HL-60/S4 (cell line): Measurements from ENCODE around the gene LANCL2.
"Not testable (repeated sequence)": the region's sequence is repeated elsewhere in the genome, so short reads cannot be mapped to it uniquely, and the experiment has no call there.

Source experiments
- in situ Hi-C: fragments of 300-500 bp; cut with MboI; formaldehyde crosslinking; loops from 2 replicates; pipeline ENCODE4 v1.14.3; 2022; ENCODE audit warnings: low sequenced_read_pairs

Gene LANCL2

GRCh38 chr7:55365205-55365674 is at the start of gene LANCL2:
LANCL2 (plus strand) TSS chr7:55365337; CDS start chr7:55366026, 689 bp downstream.
- in situ Hi-C loops: no loop called here

- in situ Hi-C loops: no loop called here
Observed at GRCh38 chr7:55325371-55325792, 39.8 kb upstream of the LANCL2 start.

- in situ Hi-C loops: no loop called here
Observed at GRCh38 chr7:55326081-55326835, 38.9 kb upstream of the LANCL2 start.

GRCh38 chr7:55326945-55327626 is 38.1 kb upstream of the LANCL2 start:
- in situ Hi-C loops: no loop called here

GRCh38 chr7:55335151-55335550 is 30.0 kb upstream of the LANCL2 start:
- in situ Hi-C loops: no loop called here

- in situ Hi-C loops: no loop called here
Observed at GRCh38 chr7:55335786-55336185, 29.4 kb upstream of the LANCL2 start.

GRCh38 chr7:55336540-55336939 is 28.6 kb upstream of the LANCL2 start:
- in situ Hi-C loops: no loop called here

- in situ Hi-C loops: no loop called here
Observed at GRCh38 chr7:55339033-55340000, 25.8 kb upstream of the LANCL2 start.

GRCh38 chr7:55342216-55342871 is 22.8 kb upstream of the LANCL2 start:
- in situ Hi-C loops: no loop called here

- in situ Hi-C loops: no loop called here
Observed at GRCh38 chr7:55343002-55343781, 21.9 kb upstream of the LANCL2 start.

GRCh38 chr7:55343860-55344606 is 21.1 kb upstream of the LANCL2 start:
- in situ Hi-C loops: no loop called here

GRCh38 chr7:55344840-55345239 is 20.3 kb upstream of the LANCL2 start:
- in situ Hi-C loops: no loop called here

- in situ Hi-C loops: no loop called here
Observed at GRCh38 chr7:55345292-55345691, 19.8 kb upstream of the LANCL2 start.

- in situ Hi-C loops: no loop called here
Observed at GRCh38 chr7:55348502-55348901, 16.6 kb upstream of the LANCL2 start.

- in situ Hi-C loops: no loop called here
Observed at GRCh38 chr7:55349121-55349520, 16.0 kb upstream of the LANCL2 start.

- in situ Hi-C loops: no loop called here
Observed at GRCh38 chr7:55350281-55350680, 14.9 kb upstream of the LANCL2 start.

GRCh38 chr7:55351263-55351662 is 13.9 kb upstream of the LANCL2 start:
- in situ Hi-C loops: no loop called here

GRCh38 chr7:55352947-55353273 is 12.2 kb upstream of the LANCL2 start:
- in situ Hi-C loops: not testable (repeated sequence)

- in situ Hi-C loops: no loop called here
Observed at GRCh38 chr7:55360486-55360885, 4.7 kb upstream of the LANCL2 start.
